Activated naive CD8-positive, alpha-beta T cell treated with anti-CD3 and anti-CD28 coated beads for 36 hours (primary cell): Measurements from ENCODE around the gene DIDO1. TPM values are rescaled to one million over a fixed set of nuclear protein-coding genes. Genes with fewer than 3 reads are reported as not detected.
A peak's percentile ranks its signal among the peaks of the same experiment; 100 is the strongest.

Experiments
- DNase-seq: peaks from one replicate; pipeline ENCODE4 v3.0.0; 2021
- H3K27ac Mint-ChIP-seq: one replicate; pipeline ENCODE4 v1.8.0; 2022; ENCODE audit warnings: mild to moderate bottlenecking, moderate library complexity, mixed read lengths
- H3K27me3 Mint-ChIP-seq: one replicate; pipeline ENCODE4 v1.8.0; 2022; ENCODE audit warnings: mild to moderate bottlenecking, mixed read lengths
- H3K36me3 Mint-ChIP-seq: one replicate; pipeline ENCODE4 v1.8.0; 2021; ENCODE audit warnings: mild to moderate bottlenecking, mixed read lengths
- H3K4me1 Mint-ChIP-seq: one replicate; pipeline ENCODE4 v1.8.0; 2021; ENCODE audit warnings: mixed read lengths
- H3K4me3 Mint-ChIP-seq: one replicate; pipeline ENCODE4 v1.8.0; 2022; ENCODE audit warnings: mild to moderate bottlenecking, moderate library complexity, mixed read lengths
- H3K9me3 Mint-ChIP-seq: one replicate; pipeline ENCODE4 v1.8.0; 2022; ENCODE audit warnings: mixed read lengths
- total RNA-seq, 2 experiments: library from RNA; stranded (reverse); gene quantifications; one replicate each; pipeline ENCODE4 v1.2.3, GENCODE V29; 2021

DIDO1 gene
- total RNA-seq, 2 experiments from 2014 or later = 46.3 to 47.2 TPM

DNA sequence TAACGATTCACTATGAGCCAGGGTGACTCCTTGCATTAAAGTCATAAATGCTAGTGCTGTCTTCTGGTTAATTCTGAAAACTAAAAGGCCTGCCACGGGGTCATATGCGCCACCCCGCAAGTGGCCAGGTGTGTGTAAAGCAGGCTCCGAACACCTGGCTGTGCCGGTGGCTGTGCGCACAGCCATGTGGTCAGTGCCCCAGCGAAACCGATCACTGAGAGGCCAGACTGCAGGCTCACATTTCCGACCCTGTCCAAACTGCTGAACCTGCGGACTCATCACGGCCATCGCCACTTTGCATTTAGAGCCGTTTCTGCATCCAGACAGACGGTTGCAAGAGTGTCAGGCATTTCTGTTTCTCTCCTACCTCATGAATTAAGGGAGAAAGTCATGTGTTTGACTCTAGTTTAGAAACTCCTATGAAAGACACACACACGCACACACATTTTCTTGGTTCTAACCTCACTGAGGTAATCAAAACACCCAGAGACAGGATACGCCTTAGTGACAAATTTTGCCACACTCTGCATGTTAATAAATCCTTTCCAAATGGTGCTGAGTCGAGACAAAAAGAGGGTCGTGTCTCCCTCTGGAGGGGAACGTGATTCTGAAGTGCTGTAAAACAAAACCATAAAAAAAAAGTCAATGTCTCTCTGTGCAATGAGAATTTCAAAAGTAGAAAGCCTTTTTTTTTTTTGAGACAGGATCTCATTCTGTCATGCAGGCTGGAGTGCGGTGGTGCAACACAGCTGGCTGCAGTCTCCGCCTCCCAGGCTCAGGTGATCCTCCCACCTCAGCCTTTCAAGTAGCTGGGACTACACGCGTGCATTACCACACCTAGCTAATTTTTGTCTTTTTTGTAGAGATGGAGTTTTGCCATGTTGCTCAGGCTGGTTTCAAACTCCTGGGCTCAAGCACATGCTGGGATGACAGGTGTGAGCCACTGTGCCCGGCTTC lies 33.7 kb downstream of the DIDO1 start:
- Mint-ChIP-seq H3K27me3 (no peaks in the 10 kb centered on the region), H3K4me1 (peaks cover 24% of the 10 kb centered on the region), H3K9me3 (no peaks in the 10 kb centered on the region), H3K36me3 (peaks cover 42% of the 10 kb centered on the region), H3K27ac (peak overlapping the region; percentile 2), H3K4me3 (no peak overlapping the region)
- no peak for DNase-seq

DNA sequence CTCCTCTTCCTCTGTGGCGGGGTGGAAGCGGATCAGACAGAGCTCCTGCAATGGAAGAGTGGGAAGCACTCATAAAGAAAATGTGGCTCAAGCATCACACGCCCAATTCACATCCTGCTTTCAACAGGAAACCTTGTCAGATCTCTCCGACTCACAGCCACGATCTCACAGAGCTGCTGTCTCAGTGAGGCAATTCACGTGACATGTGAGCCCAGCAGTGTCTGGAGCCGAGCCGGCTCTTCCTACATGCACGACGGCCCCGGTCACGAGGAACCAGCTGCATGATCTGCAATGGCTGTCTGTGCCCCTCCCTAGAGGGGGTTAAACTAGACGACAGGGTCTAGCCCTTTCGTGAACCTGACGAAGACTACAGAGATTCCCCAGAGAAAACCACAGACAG lies 35.2 kb downstream of the DIDO1 start:
- H3K4me1 Mint-ChIP-seq = peaks cover 31% of the 10 kb centered on the region
- no peaks in the 10 kb centered on the region for H3K27me3 Mint-ChIP-seq
- H3K27ac Mint-ChIP-seq = peak overlapping the region; percentile 1
- H3K36me3 Mint-ChIP-seq = peaks cover 42% of the 10 kb centered on the region
- no peak for DNase-seq
- no peaks in the 10 kb centered on the region for H3K9me3 Mint-ChIP-seq
- H3K4me3 Mint-ChIP-seq = no peak overlapping the region

- no peak overlapping the region for H3K27ac Mint-ChIP-seq
- H3K4me1 Mint-ChIP-seq = peaks cover 31% of the 10 kb centered on the region
- H3K9me3 Mint-ChIP-seq = no peaks in the 10 kb centered on the region
- H3K27me3 Mint-ChIP-seq = no peaks in the 10 kb centered on the region
- peaks cover 38% of the 10 kb centered on the region for H3K36me3 Mint-ChIP-seq
- DNase-seq = no peak
- no peak overlapping the region for H3K4me3 Mint-ChIP-seq
Measured at GRCh38 chr20:62890444-62890843, 35.9 kb downstream of the DIDO1 start.

- no peak for DNase-seq
- Mint-ChIP-seq H3K4me3 (no peak overlapping the region), H3K9me3 (no peaks in the 10 kb centered on the region), H3K4me1 (peaks cover 31% of the 10 kb centered on the region), H3K27ac (no peak overlapping the region), H3K27me3 (no peaks in the 10 kb centered on the region), H3K36me3 (peaks cover 35% of the 10 kb centered on the region)
Measured at GRCh38 chr20:62889871-62890270, 36.4 kb downstream of the DIDO1 start.

- no peaks in the 10 kb centered on the region for H3K9me3 Mint-ChIP-seq
- DNase-seq = no peak
- no peak overlapping the region for H3K4me3 Mint-ChIP-seq
- H3K4me1 Mint-ChIP-seq = peaks cover 31% of the 10 kb centered on the region
- H3K36me3 Mint-ChIP-seq = peaks cover 35% of the 10 kb centered on the region
- H3K27ac Mint-ChIP-seq = no peak overlapping the region
- no peaks in the 10 kb centered on the region for H3K27me3 Mint-ChIP-seq
Measured at GRCh38 chr20:62889411-62889810, 36.9 kb downstream of the DIDO1 start.

DNA sequence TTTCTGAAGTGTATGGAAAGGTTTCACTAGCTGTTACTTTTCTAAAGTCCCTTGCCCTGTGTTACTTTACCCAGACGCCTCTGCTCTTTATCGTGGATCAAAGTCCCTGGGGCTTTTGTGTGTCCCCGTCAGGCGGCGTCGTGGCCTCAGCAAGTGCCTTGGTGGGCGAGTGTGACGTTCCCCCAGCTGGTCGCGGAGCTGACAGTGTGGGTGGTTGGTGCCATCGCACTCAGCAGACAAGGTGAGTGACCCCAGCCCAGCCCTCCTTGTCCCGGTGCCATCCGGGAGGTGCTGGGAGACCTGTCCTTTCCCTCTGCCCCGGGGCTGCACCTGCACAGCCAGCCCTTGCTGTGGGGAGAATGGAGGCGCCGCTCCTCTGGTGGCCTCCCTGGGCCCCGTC lies 37.4 kb downstream of the DIDO1 start:
- peaks cover 30% of the 10 kb centered on the region for H3K36me3 Mint-ChIP-seq
- H3K4me3 Mint-ChIP-seq = no peak overlapping the region
- H3K9me3 Mint-ChIP-seq = no peaks in the 10 kb centered on the region
- H3K27me3 Mint-ChIP-seq = no peaks in the 10 kb centered on the region
- H3K4me1 Mint-ChIP-seq = peaks cover 31% of the 10 kb centered on the region
- DNase-seq = no peak
- H3K27ac Mint-ChIP-seq = no peak overlapping the region

GRCh38 chr20:62888406-62888805 lies 37.9 kb downstream of the DIDO1 start:
- DNase-seq = no peak
- peaks cover 26% of the 10 kb centered on the region for H3K36me3 Mint-ChIP-seq
- no peaks in the 10 kb centered on the region for H3K9me3 Mint-ChIP-seq
- H3K27ac Mint-ChIP-seq = no peak overlapping the region
- H3K27me3 Mint-ChIP-seq = no peaks in the 10 kb centered on the region
- H3K4me3 Mint-ChIP-seq = no peak overlapping the region
- peaks cover 28% of the 10 kb centered on the region for H3K4me1 Mint-ChIP-seq

GRCh38 chr20:62887860-62888239 lies 38.5 kb downstream of the DIDO1 start:
- no peak overlapping the region for H3K4me3 Mint-ChIP-seq
- H3K27me3 Mint-ChIP-seq = no peaks in the 10 kb centered on the region
- H3K27ac Mint-ChIP-seq = no peak overlapping the region
- no peak for DNase-seq
- H3K36me3 Mint-ChIP-seq = peaks cover 21% of the 10 kb centered on the region
- peaks cover 24% of the 10 kb centered on the region for H3K4me1 Mint-ChIP-seq
- H3K9me3 Mint-ChIP-seq = no peaks in the 10 kb centered on the region

DNA sequence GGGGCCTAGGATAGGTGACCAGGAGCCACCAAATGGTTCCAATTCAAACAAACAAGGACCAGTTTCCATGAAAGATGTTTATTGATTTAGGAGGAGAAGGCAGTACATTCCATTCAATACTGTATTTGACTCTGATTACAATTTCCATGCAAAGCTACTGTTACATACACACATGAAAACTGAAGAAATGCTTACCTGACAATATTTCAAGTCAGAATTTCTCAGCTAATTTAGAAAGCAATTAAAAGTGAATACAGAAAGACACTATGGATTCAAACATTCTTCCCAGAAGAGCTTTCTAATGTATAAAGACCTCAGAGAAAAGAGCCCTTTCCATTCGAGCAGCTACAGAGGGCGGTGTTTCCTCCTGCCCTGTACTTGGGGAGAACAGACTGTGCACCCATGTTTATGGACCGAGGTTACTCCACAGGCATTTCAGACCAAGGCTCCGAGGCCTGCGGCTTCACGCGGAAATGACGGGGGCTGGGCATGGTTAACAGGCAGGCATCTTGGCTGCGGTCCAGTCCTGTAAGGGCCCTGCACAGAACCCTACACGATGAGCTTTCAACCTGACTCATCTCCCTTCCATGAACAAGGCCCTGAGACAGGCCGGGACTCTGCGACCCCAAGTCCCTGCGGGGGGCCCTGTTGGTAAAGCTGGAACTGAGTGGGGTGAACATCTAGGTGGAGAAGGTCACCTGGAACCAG lies 39.0 kb downstream of the DIDO1 start:
- DNase-seq = peak; percentile 46
- peak overlapping the region; percentile 6 for H3K27ac Mint-ChIP-seq

GRCh38 chr20:62886709-62887058 lies 39.6 kb downstream of the DIDO1 start:
- Mint-ChIP-seq H3K4me1 (peaks cover 19% of the 10 kb centered on the region), H3K36me3 (peaks cover 12% of the 10 kb centered on the region), H3K9me3 (no peaks in the 10 kb centered on the region), H3K27ac (no peak overlapping the region), H3K27me3 (no peaks in the 10 kb centered on the region), H3K4me3 (no peak overlapping the region)
- no peak for DNase-seq

More for the DNA sequence above, 39.0 kb downstream of the DIDO1 start:
- no peak overlapping the region for H3K4me3 Mint-ChIP-seq
- H3K4me1 Mint-ChIP-seq = peaks cover 20% of the 10 kb centered on the region
- H3K9me3 Mint-ChIP-seq = no peaks in the 10 kb centered on the region
- peaks cover 17% of the 10 kb centered on the region for H3K36me3 Mint-ChIP-seq
- no peaks in the 10 kb centered on the region for H3K27me3 Mint-ChIP-seq

- Mint-ChIP-seq H3K36me3 (peaks cover 11% of the 10 kb centered on the region), H3K27me3 (no peaks in the 10 kb centered on the region), H3K4me1 (peaks cover 14% of the 10 kb centered on the region), H3K9me3 (no peaks in the 10 kb centered on the region), H3K27ac (no peak overlapping the region), H3K4me3 (no peak overlapping the region)
- DNase-seq = no peak
Measured at GRCh38 chr20:62885896-62886708, 40.2 kb downstream of the DIDO1 start.

DNA sequence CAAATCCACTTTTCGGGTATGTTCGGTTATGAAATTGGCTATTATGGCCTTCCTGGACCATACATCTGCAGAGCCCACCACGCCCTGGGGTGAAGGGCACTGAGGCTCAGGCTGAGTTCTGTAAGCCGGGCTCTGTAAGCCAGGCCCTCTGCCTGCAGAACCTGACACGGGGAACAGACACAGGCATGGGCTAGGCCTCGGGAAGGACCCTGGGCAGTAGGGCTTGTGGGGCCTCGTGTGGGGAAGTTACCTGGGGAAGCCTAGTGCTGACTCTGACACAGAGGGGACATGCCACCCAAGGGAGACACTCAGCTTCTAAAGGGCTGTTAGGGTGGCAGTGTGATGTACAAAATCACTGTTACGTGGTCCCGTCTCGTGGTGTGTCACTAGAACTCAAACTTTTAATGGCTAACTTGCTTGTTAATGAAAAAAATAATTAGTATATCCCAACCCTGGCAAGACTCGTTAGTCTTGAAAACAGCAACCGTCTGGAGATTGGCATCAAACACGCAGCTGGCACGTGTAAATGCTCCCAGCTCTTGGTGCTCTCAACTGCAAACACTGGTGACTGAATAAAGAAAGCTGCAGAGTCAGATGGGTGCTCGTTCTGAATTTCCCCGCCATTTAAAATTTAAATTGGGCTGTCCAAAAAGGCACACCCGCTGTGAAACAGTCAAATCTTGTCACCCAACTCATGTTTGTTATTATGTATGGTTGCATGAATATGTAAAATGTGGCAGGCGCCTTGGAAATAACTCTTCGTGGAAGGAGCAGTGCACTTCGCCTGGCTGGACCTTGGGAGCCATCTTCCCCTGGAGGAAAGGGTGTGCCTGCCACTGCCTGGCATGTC lies 41.0 kb downstream of the DIDO1 start:
- DNase-seq = no peak
- H3K36me3 Mint-ChIP-seq = peaks cover 6% of the 10 kb centered on the region
- H3K4me1 Mint-ChIP-seq = peaks cover 7% of the 10 kb centered on the region
- H3K27me3 Mint-ChIP-seq = no peaks in the 10 kb centered on the region
- no peak overlapping the region for H3K4me3 Mint-ChIP-seq
- no peaks in the 10 kb centered on the region for H3K9me3 Mint-ChIP-seq
- no peak overlapping the region for H3K27ac Mint-ChIP-seq

GRCh38 chr20:62884556-62884955 lies 41.7 kb downstream of the DIDO1 start:
- H3K9me3 Mint-ChIP-seq = no peaks in the 10 kb centered on the region
- DNase-seq = no peak
- no peak overlapping the region for H3K4me3 Mint-ChIP-seq
- peaks cover 7% of the 10 kb centered on the region for H3K4me1 Mint-ChIP-seq
- H3K27ac Mint-ChIP-seq = no peak overlapping the region
- H3K27me3 Mint-ChIP-seq = no peaks in the 10 kb centered on the region
- H3K36me3 Mint-ChIP-seq = peaks cover 6% of the 10 kb centered on the region

DNA sequence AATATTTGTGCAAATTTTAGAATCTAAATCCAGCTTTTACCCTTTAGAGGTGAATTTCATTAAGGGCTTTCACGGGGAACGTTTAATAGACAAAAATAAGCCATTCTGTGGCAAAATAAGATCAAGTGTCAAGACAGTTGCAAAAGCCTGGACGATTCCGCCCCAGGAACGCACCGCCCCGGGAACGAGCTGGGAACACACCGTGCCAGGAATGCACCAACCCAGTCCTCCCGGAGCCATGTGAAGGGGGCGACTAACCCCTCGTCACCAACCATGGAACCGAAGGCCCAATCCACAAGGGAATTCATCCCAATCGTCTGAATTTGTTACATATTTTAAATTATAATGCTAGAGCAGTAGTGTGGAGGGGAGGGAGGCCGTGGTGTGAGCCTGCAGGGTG lies 43.9 kb downstream of the DIDO1 start:
- no peak overlapping the region for H3K4me3 Mint-ChIP-seq
- H3K27me3 Mint-ChIP-seq = no peaks in the 10 kb centered on the region
- DNase-seq = no peak
- H3K27ac Mint-ChIP-seq = no peak overlapping the region
- no peaks in the 10 kb centered on the region for H3K9me3 Mint-ChIP-seq
- H3K4me1 Mint-ChIP-seq = peaks cover 7% of the 10 kb centered on the region
- peaks cover 6% of the 10 kb centered on the region for H3K36me3 Mint-ChIP-seq
